HK-2 (cell line): ENCODE results near the gene ZNF600.
"Not testable (repeated sequence)": the region's sequence is repeated elsewhere in the genome, so short reads cannot be mapped to it uniquely, and the experiment has no call there.

ENCODE experiments used
- DNase-seq: peaks from one replicate; pipeline ENCODE4 v3.0.0-alpha.2; 2018; ENCODE audit not compliant: unreplicated experiment

Gene ZNF600

DNA sequence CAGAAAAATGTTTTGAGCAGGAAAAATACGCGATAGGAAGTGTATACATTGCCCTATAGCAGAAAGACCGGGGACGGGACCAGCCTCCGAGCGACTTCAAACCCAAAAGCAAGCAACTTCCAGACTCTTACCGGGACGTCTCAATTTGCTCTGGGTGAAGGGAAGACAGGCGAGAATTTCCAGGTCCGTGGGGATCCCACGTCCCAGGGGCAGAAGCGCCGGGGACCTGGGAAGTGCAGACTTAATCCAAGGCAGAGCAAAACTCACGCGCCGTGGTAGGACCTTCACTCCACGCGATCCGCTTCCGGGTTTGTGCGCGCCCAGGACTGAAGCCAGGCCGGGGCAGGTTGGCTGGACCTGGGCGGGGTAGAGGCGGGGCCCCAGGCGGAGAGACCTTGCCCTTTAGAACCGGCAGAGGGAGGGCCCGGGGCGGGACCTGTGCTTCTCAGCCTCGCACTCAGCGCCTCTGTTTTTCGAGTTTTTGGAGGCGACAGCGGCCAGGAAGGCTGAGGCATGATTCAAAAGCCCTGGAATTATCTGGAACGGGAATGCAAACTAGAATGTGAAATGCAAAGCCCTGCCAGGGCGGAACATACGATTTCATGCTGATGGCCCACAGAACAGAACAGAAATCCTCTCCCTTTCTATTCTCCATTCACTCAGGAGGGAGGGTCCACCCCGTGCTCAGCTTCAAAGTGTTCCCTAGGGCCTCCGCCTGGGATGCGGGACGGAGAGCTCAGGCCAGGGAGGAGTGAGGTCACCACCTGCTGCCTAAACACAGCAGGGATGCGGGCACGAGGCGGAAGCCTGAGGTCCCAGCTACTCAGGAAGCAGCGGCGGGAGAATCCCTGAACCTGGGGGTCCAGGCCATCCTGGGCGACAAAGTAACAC is at the start of gene ZNF600:
Gene ZNF600, minus strand, starts transcription at position 328 of the 891 bp plus-strand sequence. CDS start 7,903 bp downstream, outside the sequence.
- DNase-seq, result peak; percentile 83

DNA sequence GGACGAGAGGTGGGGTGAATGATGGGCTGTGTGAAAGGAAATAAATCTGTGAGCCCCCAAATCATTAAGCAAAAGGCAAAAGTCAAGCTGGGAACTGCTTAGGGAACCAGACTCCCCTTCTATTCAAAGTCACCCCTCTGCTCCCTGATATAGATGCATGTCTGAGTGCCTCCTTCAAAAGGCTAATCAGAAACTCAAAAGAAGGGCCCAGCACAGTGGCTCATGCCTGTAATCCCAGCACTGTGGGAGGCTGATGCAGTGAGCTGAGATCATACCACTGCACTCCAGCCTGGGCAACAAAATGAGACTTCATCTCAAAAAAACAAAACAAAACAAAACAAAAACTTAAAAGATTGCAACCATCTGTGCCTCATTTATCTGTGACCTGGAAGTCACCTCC is 47.7 kb upstream of the ZNF600 start:
- not testable (repeated sequence) for DNase-seq

DNA sequence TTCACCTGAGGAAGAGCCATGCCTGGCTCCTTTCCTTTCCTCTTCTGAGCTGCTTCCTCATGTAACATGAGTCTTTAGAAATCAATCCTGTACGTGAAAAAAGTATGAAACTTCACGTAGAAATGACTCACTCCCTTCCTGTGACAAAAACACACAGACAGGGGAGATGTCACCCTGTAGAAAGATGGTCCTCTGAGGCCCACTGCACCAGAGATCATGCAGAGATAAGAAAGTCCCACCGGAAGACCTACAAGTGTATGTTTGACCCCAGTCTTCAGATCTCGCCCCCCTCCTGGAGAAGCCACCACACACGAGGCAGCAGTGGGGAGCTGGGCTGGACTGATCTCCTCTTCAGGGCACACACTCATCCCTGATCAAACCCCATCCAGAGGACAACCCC is 47.0 kb upstream of the ZNF600 start:
- not testable (repeated sequence) for DNase-seq

DNA sequence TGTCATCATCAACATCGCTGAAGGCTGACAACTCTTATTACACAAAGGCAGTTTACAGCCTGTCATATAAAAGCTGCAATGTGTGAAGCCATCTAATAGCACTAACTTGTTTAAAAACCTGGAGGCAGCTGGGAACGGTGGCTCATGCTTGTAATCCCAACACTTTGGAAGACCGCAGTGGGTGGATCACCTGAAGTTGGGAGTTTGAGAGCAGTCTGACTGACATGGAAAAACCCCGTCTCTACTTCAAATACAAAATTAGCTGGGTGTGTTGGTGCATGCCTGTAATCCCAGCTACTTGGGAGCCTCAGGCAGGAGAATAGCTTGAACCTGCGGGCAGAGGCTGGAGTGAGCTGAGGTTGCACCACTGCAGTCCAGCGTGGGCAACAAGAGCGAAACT is 43.3 kb upstream of the ZNF600 start:
- DNase-seq, result not testable (repeated sequence)

DNA sequence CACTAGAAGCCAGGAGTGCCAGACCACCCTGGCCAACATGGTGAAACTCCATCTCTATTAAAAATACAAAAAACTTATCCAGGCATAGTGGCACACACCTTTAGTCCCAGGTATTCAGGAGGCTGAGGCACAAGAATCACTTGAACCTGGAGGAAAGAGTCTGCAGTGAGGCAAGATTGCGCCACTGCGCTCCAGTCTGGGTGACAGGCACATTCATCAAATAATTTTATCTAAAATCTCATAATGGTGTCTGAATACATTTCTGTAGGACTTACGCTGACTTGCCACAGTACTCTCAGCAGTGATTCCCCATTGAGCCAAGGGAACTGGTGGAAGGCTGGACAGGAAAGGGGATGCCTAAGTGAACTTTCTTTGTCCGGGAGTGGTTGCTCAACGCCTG is 39.2 kb upstream of the ZNF600 start:
- no peak for DNase-seq

DNA sequence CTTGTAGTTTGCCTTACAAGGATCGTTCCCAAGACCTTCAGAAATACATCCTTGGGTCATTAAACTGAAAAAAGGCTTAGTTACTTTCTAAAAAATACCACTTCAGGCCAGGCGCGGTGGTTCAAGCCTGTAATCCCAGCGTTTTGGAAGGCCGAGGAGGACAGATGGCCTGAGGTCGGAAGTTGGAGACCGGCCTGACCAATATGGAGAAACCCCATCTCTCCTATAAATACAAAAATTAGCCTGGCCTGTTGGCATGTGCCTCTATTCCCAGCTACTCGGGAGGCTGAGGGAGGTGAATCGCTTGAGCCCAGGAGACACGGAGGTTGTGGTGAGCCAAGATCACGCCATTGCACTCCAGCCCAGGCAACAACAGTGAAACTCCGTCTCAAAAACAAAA is 37.1 kb upstream of the ZNF600 start:
- no peak for DNase-seq

DNA sequence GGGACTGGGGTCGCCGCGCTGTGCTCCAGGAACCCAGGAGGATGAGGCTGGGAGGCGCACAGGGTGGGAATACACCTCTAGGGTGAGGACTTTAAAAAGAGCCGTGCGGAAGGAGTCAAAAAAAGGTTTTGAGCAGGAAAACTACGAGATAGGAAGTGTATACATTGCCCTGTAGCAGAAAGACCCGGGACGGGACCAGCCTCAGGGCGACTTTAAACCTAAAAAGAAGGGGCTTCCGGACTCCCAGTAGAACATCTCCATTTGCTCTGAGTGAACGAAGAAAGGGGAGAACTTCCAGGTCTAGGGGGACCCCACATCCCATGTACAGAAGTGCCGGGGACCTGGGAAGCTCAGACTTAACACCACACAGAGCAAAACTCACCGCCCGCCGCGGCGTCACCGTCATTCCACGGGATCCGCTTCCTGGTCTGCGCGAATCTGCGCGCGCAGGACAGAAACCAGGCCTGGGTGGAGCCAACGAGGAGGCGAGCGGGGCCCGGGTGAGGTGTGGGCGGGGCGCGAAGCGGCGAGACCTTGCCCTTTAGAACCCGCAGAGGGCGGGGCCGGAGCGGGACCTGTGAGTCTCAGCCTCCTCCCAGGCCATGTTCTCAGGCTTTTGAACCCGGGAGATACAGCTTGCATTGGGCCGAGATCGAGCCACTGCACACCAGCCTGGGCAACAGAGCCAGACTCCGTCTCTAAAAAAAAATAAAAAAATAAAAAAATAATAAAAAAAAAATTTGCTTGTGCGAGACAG is 34.8 kb upstream of the ZNF600 start, which contains the start of gene ZNF28:
Gene ZNF28, minus strand, starts transcription at position 430 of the 757 bp plus-strand sequence. CDS start 3,675 bp downstream, outside the sequence.
- DNase-seq, result peak; percentile 47

DNA sequence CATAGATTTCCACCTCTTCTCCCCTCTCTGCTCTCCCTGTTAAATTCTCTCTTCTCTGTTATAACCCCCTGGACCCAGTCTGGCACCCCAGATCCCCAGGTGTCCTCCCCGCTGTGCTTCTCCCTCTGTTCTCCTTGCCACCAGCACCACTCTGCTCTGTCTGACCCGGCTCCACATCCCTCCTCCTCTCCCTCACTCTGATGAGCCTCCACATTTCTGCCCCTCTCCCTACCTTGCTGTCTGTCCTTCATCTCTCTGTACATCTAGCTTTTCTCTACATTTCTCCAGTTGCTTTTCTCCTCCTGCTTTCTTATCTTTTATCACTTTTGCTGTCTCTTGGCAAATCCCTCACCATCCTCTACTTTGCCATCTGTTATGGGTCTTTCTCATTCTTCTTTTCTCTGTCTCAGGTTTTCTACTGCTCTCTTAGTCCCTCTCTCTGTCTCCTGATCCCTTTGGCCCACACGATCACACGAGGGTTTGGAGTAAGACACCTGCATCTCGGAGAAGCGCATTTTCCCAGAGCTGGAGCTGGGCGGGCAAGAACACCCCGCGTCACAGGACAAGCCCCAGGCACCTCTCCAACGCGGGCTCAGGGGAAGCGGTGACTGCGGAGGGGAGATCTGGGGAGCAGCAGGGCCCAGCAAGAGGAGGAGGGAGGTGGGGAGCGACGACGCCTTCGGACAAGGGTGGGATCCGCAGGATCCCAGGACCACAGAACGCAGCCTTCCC is 34.0 kb upstream of the ZNF600 start:
- peak; percentile 25 for DNase-seq

DNA sequence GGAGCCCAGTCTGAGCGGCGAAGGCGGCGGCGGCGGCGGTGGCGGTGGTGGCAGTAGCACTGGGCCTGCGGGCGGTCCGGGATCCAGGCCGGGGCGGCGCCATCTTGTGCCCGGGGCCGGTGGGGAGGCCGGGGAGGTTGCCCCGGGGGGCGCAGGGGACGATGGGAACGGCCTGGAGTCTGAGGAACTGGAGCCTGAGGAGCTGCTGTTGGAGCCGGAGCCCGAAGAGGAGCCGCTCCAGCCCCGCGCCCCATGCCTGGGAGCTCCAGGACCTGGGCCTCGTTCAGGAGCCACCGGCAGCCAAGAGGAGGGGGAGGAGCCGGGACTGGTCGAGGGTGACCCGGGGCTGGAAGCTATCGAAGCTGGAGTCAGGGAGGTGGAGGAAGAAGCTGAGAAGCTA is 23.2 kb upstream of the ZNF600 start:
- no peak for DNase-seq

DNA sequence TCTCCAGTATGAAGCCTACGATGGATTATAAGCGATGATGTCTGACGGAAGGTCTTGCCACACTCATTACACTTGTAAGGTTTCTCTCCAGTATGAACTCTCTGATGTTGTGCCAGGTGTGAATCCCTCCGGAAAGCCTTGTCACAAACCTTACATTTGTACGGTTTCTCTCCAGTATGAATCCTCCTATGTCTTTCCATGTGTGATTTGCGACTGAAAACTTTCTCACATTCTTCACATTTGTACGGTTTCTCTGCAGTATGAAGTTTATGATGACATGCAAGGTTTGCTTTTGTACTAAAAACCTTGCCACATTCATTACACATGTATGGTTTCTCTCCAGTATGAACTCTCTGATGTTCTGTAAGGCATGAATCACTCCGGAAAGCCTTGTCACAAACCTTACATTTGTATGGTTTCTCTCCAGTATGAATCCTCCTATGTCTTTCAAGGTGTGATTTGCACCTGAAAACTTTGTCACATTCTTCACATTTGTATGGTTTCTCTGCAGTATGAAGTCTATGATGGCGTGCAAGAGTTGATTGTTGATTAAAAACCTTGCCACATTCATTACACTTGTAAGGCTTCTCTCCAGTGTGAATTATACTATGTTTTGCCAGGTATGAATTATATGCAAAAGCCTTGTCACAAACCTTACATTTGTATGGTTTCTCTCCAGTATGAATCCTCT is 13.5 kb upstream of the ZNF600 start:
- not testable (repeated sequence) for DNase-seq

DNA sequence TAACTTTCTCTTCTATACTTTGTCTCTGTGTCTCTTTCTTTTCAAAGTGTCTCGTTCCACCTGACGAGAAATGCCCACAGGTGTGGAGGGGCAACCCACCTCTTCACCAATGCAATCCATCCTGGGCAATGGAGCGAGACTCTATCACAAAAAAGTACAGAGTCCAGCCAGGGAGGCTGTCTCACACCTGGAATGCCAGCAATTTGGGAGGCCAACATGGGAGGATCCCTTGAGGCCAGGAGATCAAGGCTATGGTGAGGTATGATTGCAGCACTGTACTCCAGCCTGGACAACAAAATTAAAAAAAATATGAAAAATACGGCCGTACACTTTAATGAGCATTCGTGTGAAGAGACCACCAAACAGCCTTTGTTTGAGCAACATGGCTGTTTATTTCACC is 2.8 kb upstream of the ZNF600 start:
- DNase-seq, result no peak

DNA sequence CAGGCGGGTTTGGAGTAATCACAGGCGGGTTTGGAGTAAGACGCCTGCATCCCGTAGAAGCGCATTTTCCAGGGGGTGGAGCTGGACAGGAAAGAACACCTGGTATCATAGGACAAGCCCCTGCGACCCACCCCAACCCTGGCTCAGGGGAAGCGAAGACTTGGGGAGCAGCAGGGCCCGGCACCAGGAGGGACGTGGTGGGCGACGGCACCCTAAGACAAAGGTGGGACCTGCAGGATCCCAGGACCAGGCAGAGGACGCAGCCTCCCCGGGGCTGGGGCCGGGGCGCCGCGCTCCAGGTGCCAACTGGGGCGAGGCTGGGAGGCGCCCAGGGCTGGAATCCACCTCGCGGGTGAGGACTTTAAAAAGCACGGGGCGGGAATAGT is 520 bp downstream of the ZNF600 start:
- DNase-seq, result no peak

DNA sequence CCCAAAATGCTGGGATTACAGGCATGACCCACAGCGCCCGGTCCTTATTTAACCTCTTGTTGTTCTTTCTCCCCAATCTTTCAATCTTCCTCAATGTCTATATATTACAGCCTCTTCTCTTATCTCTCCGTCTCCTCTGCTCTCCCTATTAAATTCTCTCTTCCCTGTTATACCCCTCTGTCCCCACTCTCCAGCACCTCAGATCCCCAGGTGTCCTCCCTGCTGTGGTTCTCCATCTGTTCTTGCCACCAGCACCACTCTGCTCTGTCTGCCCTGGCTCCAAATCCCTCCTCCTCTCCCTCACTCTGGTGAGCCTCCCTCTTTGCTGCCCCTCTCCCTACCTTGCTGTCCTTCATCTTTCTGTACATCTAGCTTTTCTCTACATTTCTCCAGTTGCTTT is 1.1 kb downstream of the ZNF600 start:
- DNase-seq, result no peak

DNA sequence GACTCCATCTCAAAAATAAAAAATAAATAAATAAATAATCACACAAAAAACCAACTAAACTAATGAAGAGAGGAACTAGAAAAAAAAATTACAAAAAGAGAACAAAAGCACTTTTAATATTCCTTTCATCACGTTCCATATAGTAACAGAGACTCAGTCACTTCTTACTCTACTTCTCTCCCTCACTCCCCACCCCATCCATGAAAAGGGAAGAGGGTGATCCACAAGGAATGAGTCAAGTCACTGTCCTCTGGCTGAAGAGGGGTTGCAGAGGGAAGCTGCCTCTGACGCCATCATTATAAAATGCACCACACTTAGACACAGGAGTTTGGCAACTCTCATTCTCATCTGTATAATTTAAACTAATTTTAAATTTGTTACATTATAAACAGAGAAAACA is 3.7 kb downstream of the ZNF600 start:
- DNase-seq, result not testable (repeated sequence)

DNA sequence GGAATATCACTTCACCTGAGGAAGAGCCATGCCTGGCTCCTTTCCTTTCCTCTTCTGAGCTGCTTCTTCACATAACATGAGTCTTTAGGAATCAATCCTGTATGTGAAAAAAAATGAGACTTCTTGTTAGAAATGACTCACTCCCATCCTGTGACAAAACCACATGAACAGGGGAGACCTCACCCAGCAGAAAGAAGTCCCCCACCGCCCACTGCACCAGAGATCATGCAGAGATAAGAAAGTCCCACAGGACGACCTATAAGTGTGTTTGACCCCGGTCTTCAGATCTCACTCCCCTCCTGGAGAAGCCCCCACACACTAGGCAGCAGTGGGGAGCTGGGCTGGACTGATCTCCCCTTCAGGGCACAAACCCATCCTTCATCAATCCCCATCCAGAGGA is 7.8 kb downstream of the ZNF600 start:
- no peak for DNase-seq

DNA sequence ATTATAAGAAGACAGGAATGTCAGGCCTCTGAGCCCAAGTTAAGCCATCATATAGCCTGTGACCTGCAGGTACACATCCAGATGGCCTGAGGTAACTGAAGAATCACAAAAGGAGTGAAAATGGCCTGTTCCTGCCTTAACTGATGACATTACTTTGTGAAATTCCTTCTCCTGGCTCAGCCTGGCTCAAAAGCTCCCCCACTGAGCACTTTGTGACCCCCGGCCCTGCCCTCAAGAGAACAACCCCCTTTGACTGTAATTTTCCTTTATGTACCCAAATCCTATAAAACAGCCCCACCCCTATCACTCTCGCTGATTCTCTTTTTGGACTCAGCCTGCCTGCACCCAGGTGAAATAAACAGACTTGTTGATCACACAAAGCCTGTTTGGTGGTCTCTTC is 30.1 kb downstream of the ZNF600 start:
- not testable (repeated sequence) for DNase-seq

DNA sequence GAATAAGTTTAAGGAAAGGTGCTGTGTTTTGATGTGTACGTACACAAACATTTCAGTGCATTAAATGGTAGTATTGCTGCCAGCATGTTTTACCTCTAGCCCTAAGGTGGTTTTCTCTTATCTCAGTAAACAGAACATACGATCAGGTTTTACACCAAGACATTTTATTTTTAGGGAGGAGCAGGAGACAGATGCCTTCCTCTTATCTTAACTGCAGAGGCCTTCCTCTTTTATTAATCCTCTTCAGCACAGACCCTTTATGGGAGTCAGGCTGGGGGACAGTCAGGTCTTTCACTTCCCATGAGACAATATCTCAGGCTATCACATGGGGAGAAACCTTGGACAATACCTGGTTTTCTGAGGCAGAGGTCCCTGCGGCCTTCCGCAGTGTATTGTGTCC is 36.8 kb downstream of the ZNF600 start:
- DNase-seq, result no peak

DNA sequence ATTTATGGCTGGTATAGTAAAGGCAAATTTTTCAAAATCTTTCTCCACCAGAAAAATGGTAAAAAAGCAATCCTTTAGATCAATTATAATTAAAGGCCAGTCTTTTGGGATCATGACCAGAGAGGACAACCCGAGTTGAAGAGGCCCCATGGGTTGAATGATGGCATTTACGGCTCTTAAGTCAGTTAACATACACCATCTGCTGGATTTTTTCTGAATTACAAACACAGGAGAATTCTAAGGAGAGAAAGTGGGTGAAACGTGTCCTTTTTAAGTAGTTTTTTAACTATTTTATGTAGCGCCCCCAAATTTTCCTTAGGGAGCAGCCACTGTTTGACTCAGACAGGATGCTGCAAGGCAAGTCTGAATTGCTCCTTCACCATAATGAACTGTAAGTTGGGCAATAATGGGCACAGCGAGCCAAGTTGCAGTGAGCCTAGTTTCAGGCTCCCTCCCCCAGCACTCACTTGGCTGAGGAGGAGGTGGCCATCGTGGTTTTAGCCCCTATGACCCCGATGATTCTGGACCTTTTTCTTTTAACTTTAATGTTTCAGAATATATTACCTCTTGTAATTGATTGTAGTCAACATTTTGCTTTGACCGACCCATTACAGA is 38.1 kb downstream of the ZNF600 start:
- no peak for DNase-seq

DNA sequence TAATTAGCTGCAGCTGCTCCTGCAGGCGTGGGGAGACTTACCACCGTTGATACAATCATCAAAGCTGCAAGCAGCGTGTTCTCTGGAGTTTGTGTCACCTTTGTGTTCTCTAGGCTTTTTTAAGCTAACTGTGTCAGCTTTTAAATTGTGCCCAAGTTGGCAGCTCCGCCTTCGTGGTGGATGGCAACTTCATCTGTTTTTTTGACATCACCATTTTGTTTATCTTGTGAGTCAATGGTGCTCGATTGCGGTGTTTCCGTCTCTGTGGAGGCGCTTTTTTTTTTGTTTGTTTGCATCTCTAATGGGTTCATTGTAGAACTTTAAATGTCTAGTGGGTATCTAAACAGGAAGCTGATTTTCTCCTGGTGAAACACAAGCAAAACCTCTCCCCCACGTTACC is 40.7 kb downstream of the ZNF600 start:
- not testable (repeated sequence) for DNase-seq

DNA sequence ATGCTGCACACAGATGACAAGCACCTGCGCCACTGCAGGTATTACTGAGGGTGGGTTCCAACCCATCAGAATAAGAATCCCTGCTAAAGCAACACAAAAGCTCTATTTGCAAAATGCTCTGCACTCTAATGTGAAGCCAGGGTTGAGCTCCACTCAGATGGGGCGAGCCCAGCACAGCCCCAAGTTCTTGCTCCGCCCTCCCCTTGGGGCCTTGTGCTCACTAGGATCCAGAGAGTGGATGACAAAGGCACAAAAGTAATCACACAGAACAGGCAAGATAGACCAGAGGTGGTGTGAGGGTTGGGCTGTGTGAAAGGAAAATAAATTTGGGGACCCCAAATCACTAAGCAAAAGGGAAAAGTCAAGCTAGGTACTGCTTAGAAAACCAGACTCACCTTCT is 43.5 kb downstream of the ZNF600 start:
- no peak for DNase-seq

DNA sequence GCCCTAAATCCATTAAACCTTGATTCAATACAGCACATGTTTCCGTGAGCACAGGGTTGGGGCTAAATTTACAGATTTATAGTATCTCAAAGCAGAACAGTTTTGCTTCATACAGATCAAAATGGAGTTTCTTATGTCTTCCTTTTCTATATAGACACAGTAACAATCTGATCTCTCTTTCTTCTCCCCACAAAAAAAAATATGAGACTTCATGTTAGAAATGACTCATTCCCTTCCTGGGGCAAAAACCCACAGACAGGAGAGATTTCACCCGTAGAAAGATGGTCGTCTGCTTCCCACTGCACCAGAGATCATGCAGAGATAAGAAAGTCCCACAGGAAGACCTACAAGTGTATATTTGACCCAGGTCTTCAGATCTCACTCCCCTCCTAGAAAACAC is 44.1 kb downstream of the ZNF600 start:
- DNase-seq, result no peak
